CD4-positive, alpha-beta T cell treated with Interferon gamma for 1 hour (primary cell): ENCODE data around the gene ID3.
"Not testable (repeated sequence)": the region's sequence is repeated elsewhere in the genome, so short reads cannot be mapped to it uniquely, and the experiment has no call there.

Source experiments
- DNase-seq: peaks from one replicate; pipeline ENCODE4 v3.0.0-alpha.2; 2020

ID3 gene

DNA sequence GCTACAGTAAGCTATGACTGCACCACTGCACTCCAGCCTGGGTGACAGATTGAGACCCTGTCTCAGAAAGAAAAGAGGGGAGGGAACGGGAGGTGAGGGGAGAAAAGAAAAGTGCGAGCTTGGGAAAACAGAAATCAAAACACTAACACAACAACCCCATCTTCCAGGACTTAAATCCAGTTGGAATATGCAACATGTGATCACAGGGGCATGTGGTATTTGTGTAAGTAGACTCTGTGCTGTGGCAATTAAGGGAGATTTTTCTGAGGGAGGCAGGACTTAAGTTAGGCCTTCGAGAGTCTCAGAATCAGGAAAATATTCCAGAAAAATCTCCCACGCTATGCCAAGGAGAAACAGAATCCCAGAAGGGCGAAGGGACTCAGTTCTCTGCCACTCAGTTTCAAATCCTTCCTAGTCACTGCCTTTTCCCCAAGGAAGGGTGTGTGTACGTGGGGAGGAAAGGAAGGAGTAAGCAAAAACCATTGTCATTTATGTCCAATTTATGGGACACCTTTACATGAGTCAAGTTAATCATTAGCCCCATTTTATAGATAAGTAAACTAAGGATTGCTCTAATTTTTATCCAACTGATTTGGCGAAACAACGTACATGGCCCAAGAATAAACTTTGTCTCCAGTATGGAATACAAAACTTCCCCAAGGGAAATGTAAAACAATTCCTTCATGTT lies 12.3 kb downstream of the ID3 start:
- no peak for DNase-seq

- DNase-seq: no peak
Observed at GRCh38 chr1:23545851-23546250, 13.4 kb downstream of the ID3 start.

DNA sequence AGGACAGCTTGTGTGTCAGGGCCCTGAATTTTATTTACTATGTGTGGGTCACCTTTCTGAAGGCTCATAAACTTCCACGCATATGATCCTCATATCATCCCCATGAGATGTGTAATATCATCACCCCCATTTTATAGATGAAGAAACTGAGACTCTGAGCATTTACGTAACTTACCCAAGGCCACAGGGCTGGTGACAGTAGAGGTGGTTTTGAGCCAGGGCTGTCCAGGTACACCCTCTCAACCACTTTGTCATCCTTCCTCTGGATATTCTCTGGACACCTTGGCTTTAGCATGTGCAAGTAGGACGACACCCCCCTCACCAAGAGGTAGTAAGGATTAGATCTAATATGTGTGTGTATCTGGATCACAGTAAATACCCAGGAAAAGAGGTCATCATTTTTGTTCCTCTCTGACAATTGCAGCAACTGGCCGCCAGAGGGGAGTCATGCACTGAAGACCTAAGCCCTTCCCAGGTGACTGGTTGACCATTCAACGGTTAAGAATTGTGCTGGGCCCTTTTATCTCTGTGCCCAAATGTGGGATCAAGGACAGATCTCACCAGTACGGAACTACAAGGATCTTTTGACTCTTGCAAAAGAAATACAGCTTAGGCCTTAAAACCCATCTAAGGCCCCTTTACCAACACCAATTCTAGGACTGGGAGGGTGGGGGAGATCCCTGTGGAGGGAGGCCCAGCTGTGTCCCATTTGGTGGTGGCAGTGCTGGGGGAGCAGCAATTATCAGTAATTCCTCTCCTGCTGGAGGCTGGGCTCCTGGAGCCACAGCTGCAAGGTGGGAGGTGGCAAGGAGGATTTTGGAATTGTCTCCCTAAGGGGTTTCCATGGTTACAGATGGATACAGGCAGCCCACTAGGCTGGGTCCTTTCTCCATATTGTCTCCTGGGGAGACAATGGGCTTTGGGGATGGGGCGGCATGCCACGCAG lies 14.6 kb downstream of the ID3 start:
- DNase-seq: peak; percentile 67

GRCh38 chr1:23543707-23544443 lies 15.4 kb downstream of the ID3 start:
- no peak for DNase-seq

DNA sequence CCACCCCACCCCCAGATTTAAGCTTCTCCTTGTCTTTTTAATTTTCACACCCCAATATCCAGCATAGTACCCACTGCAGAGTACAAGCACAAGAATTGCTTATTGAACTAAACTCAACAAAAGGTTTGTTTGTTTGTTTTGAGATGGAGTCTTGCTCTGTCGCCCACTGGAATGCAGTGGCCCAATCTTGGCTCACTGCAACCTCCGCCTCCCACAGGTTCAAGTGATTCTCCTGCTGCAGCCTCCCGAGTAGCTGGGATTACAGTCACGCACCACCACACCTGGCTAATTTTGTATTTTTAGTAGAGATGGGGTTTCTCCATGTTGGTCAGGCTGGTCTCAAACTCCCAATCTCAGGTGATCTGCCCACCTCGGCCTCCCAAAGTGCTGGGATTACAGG lies 16.4 kb downstream of the ID3 start:
- DNase-seq: not testable (repeated sequence)

DNA sequence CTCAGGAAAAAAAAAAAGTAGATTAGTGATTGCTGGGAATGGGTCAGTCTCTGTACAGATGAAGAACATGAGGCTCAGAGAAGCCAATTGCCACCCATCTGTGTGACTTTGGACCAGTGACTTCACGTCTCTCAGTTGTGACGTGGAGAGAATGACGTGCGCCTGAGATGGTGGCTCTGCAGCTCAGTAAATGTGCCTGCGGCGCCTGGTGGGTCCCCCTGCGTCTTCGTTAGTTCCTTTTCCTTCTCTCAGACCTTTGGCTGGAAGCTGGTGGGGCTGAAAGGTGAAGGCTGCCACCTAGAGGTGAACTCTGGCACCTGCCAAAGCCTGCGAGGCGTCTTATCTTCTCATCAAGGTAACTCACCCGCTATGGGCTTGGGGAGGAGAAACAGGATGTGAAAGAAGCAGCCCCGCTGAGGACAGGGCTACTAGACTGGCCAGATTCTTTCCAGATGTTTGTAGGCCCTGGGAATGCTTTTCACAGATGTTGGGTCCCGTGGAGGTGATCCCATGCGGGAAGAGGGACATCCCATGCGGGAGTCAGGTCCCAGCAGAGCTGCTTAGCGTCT lies 19.5 kb downstream of the ID3 start:
- peak; percentile 94 for DNase-seq

GRCh38 chr1:23537296-23537973 lies 21.9 kb downstream of the ID3 start:
- no peak for DNase-seq

- peak; percentile 25 for DNase-seq
Observed at GRCh38 chr1:23533246-23534023, 25.9 kb downstream of the ID3 start.

DNA sequence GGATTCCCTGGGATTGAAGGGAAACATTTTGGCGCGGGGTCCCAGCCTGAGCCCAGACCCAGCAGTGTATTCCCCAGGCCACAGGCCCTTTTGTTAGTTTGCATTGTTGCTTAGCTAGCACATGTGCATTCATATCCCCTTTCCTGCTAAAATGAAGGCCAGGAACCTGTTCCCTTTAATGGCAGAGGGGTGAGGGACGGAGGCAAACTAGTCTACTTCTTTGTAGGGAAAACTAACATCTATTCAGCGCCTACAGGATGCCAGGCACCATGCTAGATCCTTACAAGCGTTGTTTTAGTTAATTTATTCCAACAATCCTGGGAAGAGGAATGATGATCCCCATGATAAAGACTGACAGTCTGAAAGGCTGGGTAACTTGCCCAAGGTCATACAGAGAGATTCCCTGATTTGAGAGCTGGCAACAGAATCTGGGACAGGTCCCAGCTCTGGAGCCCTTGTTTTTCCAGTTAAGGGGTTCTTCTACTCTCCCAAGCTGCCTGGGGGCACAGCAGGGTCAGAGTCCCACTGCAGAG lies 27.7 kb downstream of the ID3 start:
- DNase-seq: no peak

DNA sequence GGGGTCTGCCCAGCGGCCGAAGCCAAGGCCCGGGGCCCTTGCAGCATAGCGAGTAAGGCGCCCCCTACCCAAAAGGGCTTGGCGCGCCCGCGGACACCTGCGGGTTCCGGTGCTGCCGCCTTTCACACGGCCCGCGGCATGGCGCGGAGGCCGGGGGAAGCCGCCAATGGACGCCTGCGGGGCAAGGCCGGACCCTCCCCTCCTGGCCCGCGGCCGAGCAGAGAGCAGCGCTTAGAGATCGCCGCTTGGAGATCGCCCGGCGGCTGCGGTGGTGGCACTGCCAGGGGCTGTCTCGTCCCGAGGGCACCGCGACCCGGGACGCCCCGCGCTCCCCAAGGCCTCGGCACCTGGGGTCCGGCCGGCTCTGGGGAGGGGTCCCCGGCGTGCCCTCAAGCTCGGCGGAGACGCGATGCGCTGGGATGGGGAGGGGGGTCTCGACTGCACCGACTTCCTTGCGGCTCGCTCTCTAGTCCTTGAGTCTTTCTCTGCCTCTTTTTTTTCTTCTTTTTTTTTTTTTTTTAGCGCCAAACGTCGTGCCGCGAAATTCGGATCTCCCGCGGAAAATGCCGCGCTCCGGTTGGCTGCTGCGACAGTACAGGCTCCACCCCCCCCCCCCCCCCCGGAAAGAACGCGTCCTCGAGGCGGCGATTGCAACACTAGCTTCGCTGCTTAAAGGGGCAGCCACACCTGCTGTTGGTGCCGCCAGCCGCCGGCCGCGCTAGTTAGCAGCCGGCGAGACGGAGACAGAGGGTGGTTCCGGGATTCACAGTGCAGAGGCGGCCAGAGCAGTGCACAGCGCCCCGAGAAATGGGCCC lies 28.3 kb downstream of the ID3 start, which contains the start of gene E2F2:
E2F2 (minus strand) TSS at position 487 of the 815 bp plus-strand sequence; CDS start at position 47, 440 bp downstream.
- peak; percentile 86 for DNase-seq

DNA sequence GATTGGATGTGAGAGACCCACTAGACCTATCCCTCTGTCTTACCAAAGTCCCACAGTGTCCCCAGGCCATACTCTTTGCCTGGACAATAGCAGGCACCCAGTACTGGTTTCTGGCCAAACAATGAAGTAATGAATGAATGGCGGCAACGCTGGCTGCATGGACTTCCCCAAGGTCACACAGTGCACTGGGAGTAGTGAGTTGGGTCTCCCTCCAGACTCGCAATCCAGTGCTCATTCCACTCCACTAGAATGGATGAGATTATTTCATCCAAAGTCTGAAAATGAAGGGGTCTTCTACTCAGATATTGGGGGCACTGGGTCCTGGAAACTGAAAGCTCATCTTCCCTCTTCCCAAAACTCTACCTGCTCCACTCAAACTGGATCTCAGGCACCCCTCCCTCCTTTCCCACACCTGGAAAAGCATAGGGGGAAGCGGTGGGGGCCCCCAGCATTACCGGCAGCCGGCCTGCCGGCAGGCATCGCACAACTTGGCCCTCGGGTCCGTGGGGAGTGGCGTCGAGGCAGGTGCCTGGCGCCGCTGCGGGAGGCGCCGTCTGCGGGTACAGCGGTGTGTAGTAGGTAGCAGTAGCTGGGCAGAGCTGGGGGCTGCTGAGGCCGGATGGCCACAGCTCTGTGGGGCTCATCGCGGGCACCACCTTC lies 29.1 kb downstream of the ID3 start:
- DNase-seq: no peak

- DNase-seq: no peak
Observed at GRCh38 chr1:23529146-23530086, 29.9 kb downstream of the ID3 start.

DNA sequence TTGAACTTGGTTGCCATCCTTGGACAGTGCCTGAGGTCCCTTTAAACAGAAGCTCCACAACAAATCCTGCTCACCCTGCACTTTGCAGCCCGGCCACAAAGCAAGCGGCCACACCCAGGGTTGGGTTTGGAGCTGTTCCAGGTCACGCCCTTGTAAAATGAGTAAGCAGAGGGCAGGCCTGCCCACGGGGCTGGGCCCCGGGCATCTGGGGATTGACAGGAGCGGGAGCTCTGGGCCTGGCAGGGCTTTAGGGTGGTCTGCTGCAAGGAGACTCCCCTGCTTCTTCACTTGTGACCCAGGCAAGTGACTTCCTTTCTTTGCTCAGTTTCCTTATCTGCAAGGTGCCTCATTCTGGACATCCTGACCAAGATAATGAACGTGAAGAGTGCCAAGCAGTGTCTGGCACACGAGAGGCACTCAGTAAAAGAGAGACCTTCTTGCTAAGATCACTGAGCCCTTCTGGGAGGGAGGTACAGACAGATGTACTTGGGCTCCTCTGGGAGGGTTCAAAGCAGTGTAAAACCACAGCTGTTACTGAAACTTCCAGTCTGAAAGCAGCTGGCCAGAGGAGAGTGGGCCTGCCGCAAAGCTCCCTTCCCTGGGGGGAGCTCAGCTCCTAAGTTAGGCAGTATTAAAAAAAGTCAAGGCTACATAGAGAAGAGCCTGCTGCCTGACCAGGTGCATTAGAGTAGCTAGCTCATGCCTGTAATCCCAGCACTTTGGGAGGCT lies 30.9 kb downstream of the ID3 start:
- peak; percentile 72 for DNase-seq

- no peak for DNase-seq
Observed at GRCh38 chr1:23527900-23528249, 31.4 kb downstream of the ID3 start.

DNA sequence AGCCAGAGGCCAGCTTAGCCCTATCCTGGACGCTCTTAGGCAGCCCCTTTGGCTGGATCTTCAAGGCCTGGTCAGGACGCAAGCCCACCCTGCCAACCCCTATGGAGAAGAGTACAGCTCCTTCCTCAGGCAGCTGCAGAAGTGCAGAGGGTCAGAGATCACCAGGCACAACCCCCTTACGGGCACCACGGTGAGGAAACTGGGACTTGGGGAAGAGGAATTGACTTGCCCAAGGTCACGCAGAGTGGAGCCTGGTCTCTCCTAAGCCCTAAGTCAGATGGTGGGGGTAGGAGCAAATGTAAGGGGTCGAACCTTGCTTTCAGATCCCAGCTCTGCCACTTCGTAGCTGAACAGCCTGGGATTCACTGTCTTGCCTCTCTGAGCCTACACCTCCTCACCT lies 31.9 kb downstream of the ID3 start:
- no peak for DNase-seq

DNA sequence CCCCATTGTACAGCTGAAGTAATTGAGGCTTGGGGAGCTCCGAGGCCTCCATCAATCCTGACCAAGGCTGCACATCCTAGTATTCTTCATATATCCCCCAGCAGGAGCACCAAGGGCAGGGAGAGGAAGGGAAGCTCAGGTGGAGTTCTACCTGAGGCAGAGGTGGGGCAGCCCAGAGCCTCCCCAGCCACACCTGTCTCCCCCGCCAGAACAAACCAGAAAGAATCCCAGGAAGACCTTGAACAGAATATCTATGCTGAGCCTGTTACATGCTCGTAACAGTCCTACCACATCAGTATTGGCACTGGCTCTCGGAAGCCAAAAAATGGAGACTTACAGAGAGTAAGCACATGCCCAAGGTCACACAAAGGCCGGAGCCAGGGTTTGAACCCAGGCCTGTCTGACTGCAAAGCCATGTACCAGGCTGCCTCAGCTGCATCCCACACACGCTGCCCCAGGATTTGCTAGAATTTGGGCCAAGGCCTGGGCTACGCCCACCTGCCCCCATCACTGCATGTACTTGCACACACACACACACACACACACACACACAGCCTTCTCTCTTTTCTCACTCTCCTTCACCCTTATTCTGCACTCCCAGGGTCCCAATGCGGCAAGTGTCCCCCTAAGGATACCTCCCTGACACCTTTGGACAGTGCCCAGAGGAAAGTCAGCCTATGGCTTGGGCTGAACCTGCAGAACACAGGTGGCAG lies 32.8 kb downstream of the ID3 start:
- DNase-seq: no peak

DNA sequence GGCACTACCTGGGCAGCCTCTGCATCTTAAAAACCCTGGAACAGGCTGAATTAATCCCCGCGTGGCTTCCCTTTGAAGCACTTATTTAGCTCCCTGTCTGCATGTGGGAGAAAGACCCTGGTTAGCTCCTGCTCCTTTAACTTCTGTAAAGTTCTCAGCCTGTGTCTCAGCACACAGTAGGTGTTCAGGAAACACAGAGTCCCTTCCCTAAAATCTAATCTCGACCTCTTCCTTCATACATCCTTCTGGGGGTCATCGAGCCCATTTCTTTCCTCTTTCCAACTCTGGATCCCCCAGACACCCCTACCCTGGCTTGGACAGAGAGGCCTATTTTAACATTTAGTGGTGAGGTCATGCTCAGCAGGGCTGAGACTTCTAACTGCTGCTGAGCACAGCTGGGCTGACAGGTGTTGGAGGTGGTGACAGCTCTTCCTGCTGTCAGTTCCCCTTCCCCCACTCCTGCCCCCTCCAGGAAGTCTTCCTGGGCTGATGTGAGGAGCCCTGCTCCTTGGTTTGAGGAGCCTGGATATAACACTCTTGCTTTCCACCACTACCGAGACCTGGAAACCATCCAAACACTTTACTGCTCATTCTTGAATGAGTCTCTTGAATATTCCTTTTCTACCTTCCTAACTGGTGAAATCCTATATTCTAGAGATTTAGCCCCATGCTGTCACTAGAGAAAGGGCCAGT lies 33.6 kb downstream of the ID3 start:
- DNase-seq: peak; percentile 33
